IMR-90 (cell line): Measurements from ENCODE around the gene GPC6. TPM values are rescaled to one million over a fixed set of nuclear protein-coding genes. Genes with fewer than 3 reads are reported as not detected.
A peak's percentile ranks its signal among the peaks of the same experiment; 100 is the strongest.

ENCODE experiments used
- ATAC-seq: fragments of 200-7000 bp; cut with Tn5 transposase; 2 replicates; pipeline ENCODE4 v1.9.1; 2020; ENCODE audit warnings: low read depth, mild to moderate bottlenecking, moderate library complexity
- BruUV-seq: library from RNA; stranded (reverse); fragments of 400-500 nt; replicated peaks from 2 replicates; lab custom pipeline; 2021; lab: Mats Ljungman, UMichigan
- CTCF ChIA-PET: fragments of 300-600 bp; formaldehyde crosslinking; extraction: SDS; loops from one replicate; lab custom pipeline; 2021; ENCODE audit warnings: antibody characterized with exemption; lab: Yijun Ruan, JAX
- POLR2A ChIA-PET: fragments of 300-600 bp; sonication (Branson Sonifier 250); formaldehyde crosslinking; loops from one replicate; lab custom pipeline; 2022; ENCODE audit warnings: antibody characterized with exemption; ENCODE audit not compliant: unreplicated experiment; lab: Charles Lee
- DNase-seq: peaks from one replicate; pipeline ENCODE4 v3.0.0; 2013
- H2AFZ ChIP-seq: replicated peaks from 2 replicates; pipeline ENCODE3; 2013; ENCODE audit warnings: low read length, mild to moderate bottlenecking; ENCODE audit not compliant: poor library complexity
- H2AK5ac ChIP-seq: 2 replicates; pipeline ENCODE4 v1.6.1; 2013; ENCODE audit warnings: low read depth, low read length, inconsistent platforms
- H2AK9ac ChIP-seq: replicated peaks from 2 replicates; pipeline ENCODE3; 2013; ENCODE audit warnings: mild to moderate bottlenecking, low read depth, low read length, moderate library complexity; ENCODE audit not compliant: poor library complexity
- H2BK120ac ChIP-seq: 2 replicates; pipeline ENCODE4 v1.6.1; 2013; ENCODE audit warnings: low read depth, low read length, inconsistent platforms
- H2BK15ac ChIP-seq: 3 replicates; pipeline ENCODE4 v1.6.1; 2013; ENCODE audit warnings: low read depth, low read length, inconsistent platforms
- H2BK20ac ChIP-seq: 2 replicates; pipeline ENCODE4 v1.6.1; 2013; ENCODE audit warnings: low read depth, mild to moderate bottlenecking, inconsistent platforms, low read length, moderate library complexity
- H2BK5ac ChIP-seq: 2 replicates; pipeline ENCODE4 v1.6.1; 2013; ENCODE audit warnings: mild to moderate bottlenecking, low read depth, low read length, inconsistent platforms; ENCODE audit not compliant: poor library complexity, severe bottlenecking
- H3K14ac ChIP-seq: replicated peaks from 2 replicates; pipeline ENCODE4 v1.6.1; 2013; ENCODE audit warnings: low read depth, low read length, inconsistent platforms
- H3K18ac ChIP-seq: 2 replicates; pipeline ENCODE4 v1.6.1; 2013; ENCODE audit warnings: low read depth, low read length, control low read depth
- H3K23ac ChIP-seq: 2 replicates; pipeline ENCODE4 v1.6.1; 2013; ENCODE audit warnings: low read depth, low read length, inconsistent platforms
- H3K27ac ChIP-seq: 2 replicates; pipeline ENCODE4 v1.5.1; 2013; ENCODE audit warnings: mild to moderate bottlenecking, control low read depth, low read length; ENCODE audit not compliant: insufficient read depth
- H3K27me3 ChIP-seq: 2 replicates; pipeline ENCODE4 v1.6.1; 2013; ENCODE audit warnings: low read length; ENCODE audit not compliant: control insufficient read depth, insufficient read depth
- H3K36me3 ChIP-seq: 2 replicates; pipeline ENCODE4 v1.6.1; 2013; ENCODE audit warnings: low read length, mixed read lengths; ENCODE audit not compliant: control insufficient read depth, insufficient read depth
- H3K4ac ChIP-seq: 2 replicates; pipeline ENCODE4 v1.6.1; 2013; ENCODE audit warnings: low read depth, low read length, inconsistent platforms
- H3K4me1 ChIP-seq: 2 replicates; pipeline ENCODE4 v1.6.1; 2013; ENCODE audit warnings: low read length, mixed read lengths; ENCODE audit not compliant: control insufficient read depth, insufficient read depth
- H3K4me2 ChIP-seq: 2 replicates; pipeline ENCODE4 v1.6.1; 2013; ENCODE audit warnings: low read depth, mild to moderate bottlenecking, control low read depth, low read length, moderate library complexity
- H3K4me3 ChIP-seq: 2 replicates; pipeline ENCODE4 v1.5.1; 2013; ENCODE audit warnings: low read depth, mild to moderate bottlenecking, control low read depth, low read length, moderate library complexity; ENCODE audit not compliant: insufficient read depth
- H3K56ac ChIP-seq: 2 replicates; pipeline ENCODE4 v1.6.1; 2013; ENCODE audit warnings: low read length, inconsistent platforms; ENCODE audit not compliant: insufficient read depth; ENCODE audit errors: extremely low read depth
- H3K79me1 ChIP-seq, 2 experiments: 2 replicates each; pipeline ENCODE4 v1.6.1; 2013; ENCODE audit warnings: low read length in 2 of 2, inconsistent platforms in 1 of 2, low read depth in 1 of 2
- H3K9ac ChIP-seq: 2 replicates; pipeline ENCODE4 v1.6.1; 2013; ENCODE audit warnings: low read depth, low read length, control low read depth
- H3K9me1 ChIP-seq: 2 replicates; pipeline ENCODE4 v1.6.1; 2013; ENCODE audit warnings: low read length, inconsistent platforms; ENCODE audit not compliant: insufficient read depth
- H3K9me3 ChIP-seq: 2 replicates; pipeline ENCODE4 v1.6.1; 2013; ENCODE audit warnings: low read length; ENCODE audit not compliant: control insufficient read depth, insufficient read depth
- H4K20me1 ChIP-seq: 2 replicates; pipeline ENCODE4 v1.6.1; 2013; ENCODE audit warnings: low read length, inconsistent platforms; ENCODE audit not compliant: insufficient read depth
- H4K5ac ChIP-seq: 2 replicates; pipeline ENCODE4 v1.6.1; 2013; ENCODE audit warnings: mild to moderate bottlenecking, low read depth, low read length, control low read depth
- H4K8ac ChIP-seq, 2 experiments: 2 replicates each; pipeline ENCODE4 v1.6.1; 2013; ENCODE audit warnings: low read depth in 2 of 2, low read length in 2 of 2, control low read depth in 1 of 2, inconsistent platforms in 1 of 2
- H4K91ac ChIP-seq: 2 replicates; pipeline ENCODE4 v1.6.1; 2013; ENCODE audit warnings: low read depth, low read length, inconsistent platforms; ENCODE audit not compliant: insufficient read depth
- NFE2L2 ChIP-seq: fragments of 150-350 bp; IDR thresholded peaks from 2 replicates; pipeline ENCODE4 v1.6.1; 2016; ENCODE audit warnings: low read depth, mild to moderate bottlenecking, low read length
- SMC3 ChIP-seq: fragments of 150-350 bp; IDR thresholded peaks from 2 replicates; pipeline ENCODE4 v1.6.1; 2016; ENCODE audit warnings: low read depth, mild to moderate bottlenecking, antibody characterized with exemption, low read length, moderate library complexity
- dilution Hi-C: fragments of 300-500 bp; cut with HindIII; formaldehyde crosslinking; loops from one replicate; pipeline ENCODE4 v1.14.3; 2018; ENCODE audit warnings: low sequenced_read_pairs; ENCODE audit not compliant: unreplicated experiment
- in situ Hi-C: fragments of 300-500 bp; cut with MboI; formaldehyde crosslinking; loops from 3 replicates; pipeline ENCODE4 v1.14.3; 2019; ENCODE audit warnings: low sequenced_read_pairs, inconsistent platforms, mixed read lengths
- intact Hi-C: fragments of 100-400 bp; cut with micrococcal nuclease; formaldehyde crosslinking; loops from 2 replicates; pipeline ENCODE4 v1.10.0; 2022
- polyA plus RNA-seq, 3 experiments: library from polyadenylated mRNA; depleted of rRNA; stranded (reverse); fragments of >200 nt; gene quantifications; 2 replicates each; pipeline ENCODE4 v1.2.3, GENCODE V29; 2012; ENCODE audit warnings: low replicate concordance in 1 of 3
- total RNA-seq: library from RNA; depleted of rRNA; stranded (reverse); fragments of >200 nt; gene quantifications from 2 replicates; pipeline ENCODE4 v1.2.3, GENCODE V29; 2012

GPC6 gene
- total and polyA plus RNA-seq, 2 of the 4 experiments (the other 2 are of a cell fraction), result 14.9 to 39.4 TPM

- Histone ChIP-seq H3K36me3 (no peaks in the 10 kb centered on the region), H2BK5ac (no peak overlapping the region), H3K14ac (no peak overlapping the region), H3K9me1 (0 out of 2 replicates have a peak, but pooled peaks cover 3% of the 10 kb centered on the region), H4K20me1 (no peaks in the 10 kb centered on the region), H3K23ac (no peak overlapping the region), H3K27me3 (no peaks in the 10 kb centered on the region), H3K18ac (no peak overlapping the region), H3K27ac (no peak overlapping the region), H3K9ac (no peak overlapping the region), H3K4me1 (no peaks in the 10 kb centered on the region), H2AFZ (no peak overlapping the region), H4K5ac (no peak overlapping the region), H3K4me2 (no peak overlapping the region), H2BK15ac (no peak overlapping the region), H2BK20ac (peak overlapping the region; percentile 39), H4K8ac (no peak overlapping the region), H2BK120ac (no peak overlapping the region; the same call in 1 of the 2 replicates), H3K9me3 (no peaks in the 10 kb centered on the region), H4K91ac (no peak overlapping the region), H3K79me1 (no peaks in the 10 kb centered on the region), H3K4ac (no peak overlapping the region), H3K56ac (no peak overlapping the region), H3K4me3 (no peak overlapping the region), H2AK9ac (no peak overlapping the region), H2AK5ac (no peak overlapping the region)
- in situ Hi-C loops (no loop called here), dilution Hi-C loops (no loop called here), intact Hi-C loops (loop anchor here (10.0 kb wide), 1 partner anchor 675 kb away; no protein-coding TSS in a partner anchor)
- ChIA-PET CTCF (no interaction called here), POLR2A (no interaction called here)
- TF ChIP-seq SMC3 (no peak), NFE2L2 (no peak)
- BruUV-seq, result no TSS peak
- ATAC-seq (peak; percentile 87), DNase-seq (peak; percentile 65)
Measured at GRCh38 chr13:93689333-93689732, 462.7 kb downstream of the GPC6 start.
